GOT3 (cell line): ENCODE data around the gene BCL7A.

Source experiments
- DNase-seq: peaks from one replicate; lab custom pipeline; 2025; ENCODE audit warnings: mixed read lengths; lab: John Stamatoyannopoulos, UW

Gene BCL7A

DNA sequence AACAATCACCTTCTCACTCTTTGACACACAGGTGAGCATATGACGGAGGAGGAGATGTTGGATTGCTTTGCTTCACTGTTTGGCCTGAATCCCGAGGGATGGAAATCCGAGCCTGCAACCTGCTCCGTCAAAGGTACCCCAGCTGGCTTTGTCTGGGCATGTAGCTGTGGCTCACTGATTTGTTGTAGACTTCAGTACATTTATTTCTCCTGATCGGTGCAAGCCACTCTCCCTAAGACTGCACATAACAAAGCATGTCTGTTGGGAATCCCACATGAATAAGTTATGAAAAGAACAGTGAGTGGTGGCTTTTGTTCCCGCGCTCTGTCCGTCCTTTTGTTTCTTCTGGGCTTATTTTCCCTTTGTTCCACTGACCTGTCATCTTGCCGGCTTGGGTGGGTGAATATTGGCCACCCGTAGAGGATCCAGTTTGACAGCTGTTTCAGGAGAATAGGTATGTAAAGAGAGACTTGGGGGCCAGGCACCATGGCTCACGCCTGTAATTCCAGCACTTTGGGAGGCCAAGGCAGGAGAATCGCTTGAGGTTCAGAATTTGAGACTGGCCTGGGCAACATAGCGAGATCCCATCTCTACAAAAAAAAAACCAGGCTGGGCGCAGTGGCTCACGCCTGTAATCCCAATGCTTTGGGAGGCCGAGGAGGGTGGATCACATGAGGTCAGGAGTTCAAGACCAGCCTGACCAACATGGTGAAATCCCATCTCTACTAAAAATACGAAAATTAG lies 20.0 kb upstream of the BCL7A start:
- no peak for DNase-seq

DNA sequence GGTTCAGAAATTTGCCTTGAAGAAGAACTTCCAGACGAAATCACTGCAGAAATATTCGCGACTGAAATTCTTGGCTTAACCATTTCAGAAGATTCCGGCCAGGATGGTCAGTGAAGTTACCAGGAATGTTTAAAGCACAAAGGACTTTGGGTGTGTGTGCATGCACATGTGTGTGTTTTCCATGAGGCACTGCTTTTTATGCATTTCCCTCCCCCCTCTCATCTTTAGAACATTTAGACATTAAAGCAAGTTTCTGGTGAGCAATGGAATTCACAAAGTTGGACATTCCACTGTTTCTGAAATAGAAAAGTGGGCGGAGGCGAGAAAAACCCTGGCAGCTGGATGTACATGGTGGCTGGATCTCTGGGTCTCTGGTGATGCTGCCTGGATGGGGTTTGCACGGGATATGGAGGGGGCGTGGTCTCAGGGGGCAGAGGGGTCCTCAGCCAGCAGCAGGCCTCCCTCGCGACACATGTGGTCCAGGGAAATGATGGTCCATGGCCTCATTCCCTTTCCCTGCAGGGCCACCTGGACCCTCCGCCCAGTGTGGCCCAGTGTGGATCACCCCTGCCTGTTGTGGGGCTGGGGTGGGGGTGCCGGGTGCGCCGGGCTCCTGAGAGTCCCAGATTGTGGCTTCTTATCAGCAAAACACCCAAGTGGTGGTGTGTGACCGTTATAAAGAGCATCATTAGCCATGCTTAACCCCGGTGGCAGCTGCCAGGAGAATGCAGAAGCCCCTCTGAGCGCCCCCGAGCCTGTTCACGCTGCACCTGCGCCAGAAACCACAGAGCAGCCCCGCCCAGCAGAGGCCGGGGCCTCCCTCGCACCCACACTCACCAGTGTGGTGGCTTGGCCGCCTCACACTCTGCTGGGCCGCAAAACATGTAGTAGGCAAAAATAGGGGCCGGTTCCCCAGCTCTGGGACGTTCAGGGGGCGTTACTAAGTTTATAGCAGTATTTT lies 17.8 kb upstream of the BCL7A start:
- no peak for DNase-seq

DNA sequence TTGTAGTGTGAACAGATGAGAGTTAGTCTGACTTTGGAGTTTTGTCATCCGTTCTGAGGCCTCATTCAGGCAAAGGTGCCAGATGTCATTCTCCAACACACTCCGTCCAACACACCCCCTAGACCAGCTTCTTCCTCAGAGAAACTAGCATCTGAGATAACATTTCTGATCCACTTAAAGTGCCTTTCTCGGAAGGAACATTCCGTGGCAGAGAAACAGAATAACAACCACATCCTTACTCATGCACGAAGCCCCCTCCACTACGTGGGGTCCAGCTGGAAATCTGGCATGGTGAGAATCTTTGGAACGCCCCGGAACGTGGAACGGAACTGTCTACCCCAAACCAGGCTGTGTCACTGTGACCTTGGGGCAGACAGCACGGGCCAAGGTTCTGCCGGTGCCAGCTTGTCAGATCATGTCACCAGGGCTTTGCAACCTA lies 17.0 kb upstream of the BCL7A start:
- DNase-seq, result no peak

DNA sequence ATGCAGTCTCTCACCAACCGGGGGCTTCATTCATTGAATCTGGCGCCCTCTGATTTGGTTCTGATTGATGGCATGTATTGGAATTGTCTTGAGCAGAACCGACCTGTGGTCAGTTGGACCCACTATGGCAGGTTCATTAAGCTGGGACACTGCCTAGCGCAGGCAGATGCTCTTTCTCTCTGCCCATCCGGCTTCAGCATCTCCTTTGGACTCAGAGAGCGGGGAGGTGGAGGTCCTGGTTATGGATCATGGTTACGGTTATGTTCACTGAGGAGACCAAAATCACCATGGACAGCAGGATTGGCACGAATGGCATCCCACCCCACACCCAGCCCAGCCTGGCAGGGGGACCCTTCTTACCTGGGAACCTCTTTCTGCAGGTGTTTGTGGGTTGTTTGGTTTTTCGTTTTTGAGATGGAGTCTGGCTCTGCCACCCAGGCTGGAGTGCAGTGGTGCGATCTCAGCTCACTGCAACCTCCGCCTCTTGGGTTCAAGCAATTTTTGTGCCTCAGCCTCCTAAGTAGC lies 16.4 kb upstream of the BCL7A start:
- DNase-seq, result no peak

DNA sequence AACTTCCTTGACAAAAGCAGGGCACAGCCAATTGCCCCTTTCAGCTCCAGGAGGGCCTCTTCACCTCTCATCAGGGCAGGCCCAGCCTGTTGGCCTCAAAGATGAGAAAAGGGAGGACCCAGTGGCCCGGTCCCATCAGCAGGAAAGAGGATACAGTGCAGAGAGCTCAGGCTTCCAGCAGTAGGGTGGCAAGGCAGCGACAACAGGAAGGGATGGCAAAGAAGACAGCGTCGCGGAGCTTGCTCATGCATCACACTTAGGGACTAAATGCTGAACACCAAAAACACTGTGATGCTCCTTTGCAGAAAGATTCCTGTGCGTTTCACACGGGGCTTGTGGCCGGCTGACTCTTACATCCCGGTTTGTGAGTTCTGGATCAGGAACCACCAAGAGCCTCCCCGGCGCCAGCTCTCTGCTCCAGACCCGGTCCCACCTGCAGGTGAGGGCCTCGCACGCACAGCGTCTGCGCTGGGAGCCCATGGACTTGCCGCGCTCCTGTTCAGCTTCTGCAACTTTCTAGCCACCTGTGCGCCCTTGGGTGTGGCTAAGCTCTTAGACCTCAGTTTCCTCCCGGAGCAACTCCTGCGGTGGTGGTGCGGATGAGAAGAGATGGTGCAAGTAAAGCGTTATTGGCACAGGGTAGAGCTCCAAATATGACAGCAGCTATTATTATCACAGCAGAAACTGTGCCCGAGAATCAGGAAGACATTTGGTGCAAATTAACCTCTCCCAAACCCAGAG lies 15.3 kb upstream of the BCL7A start:
- DNase-seq, result no peak

DNA sequence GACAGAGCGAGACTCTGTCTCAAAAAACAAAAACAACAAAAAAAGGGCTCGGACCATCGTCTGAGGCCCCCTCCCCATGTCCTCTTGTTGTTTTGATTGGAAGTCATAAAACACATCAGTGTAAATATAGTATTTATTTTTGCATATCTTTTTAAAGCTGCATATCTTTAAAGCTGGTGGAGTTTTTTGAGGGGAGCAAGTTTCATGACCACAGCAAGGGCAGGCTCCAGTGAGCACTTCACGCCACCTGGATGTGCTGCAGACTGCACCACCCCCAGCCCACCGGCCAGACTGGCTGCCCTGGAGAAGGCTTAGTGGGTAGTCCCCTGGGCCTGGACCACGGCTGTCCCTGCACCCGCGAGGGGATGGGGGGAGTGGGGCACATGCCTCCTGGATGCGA lies 11.9 kb upstream of the BCL7A start:
- DNase-seq, result no peak

DNA sequence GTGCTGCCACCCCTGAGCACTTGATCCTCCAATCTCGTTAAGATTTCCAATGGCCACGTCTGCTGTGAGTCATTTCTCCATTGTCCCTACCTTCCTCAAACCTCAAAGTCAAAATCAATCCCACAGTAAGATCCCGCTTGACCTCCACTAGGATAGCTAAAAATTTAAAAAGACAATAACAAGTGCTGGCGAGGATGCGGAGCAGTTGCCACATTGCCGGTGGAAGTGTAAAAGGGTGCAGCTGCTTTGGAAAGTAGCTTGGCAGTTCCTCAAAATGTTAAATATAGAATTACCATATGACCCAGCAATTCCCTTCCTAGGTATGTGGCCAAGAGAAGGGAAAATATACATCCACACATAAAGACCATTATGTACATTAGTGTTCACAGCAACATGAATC lies 9.5 kb upstream of the BCL7A start:
- no peak for DNase-seq

DNA sequence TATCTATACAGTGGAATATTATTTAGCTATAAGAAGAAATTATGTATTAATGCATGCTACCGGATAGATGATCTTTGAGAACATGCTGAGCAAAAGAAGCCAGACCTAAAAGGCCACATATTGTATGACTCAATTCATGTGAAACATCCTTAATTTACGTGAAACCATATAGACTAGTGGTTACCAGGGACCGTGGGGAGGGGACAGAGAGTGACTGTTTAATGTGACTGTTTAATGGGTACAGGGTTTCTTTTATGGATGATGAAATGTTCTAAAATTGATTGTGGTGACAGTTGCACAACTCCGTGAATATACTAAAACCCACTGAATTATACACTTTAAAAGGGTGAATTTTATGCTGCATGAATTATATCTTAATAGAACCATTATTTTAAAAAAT lies 8.5 kb upstream of the BCL7A start:
- DNase-seq, result no peak

DNA sequence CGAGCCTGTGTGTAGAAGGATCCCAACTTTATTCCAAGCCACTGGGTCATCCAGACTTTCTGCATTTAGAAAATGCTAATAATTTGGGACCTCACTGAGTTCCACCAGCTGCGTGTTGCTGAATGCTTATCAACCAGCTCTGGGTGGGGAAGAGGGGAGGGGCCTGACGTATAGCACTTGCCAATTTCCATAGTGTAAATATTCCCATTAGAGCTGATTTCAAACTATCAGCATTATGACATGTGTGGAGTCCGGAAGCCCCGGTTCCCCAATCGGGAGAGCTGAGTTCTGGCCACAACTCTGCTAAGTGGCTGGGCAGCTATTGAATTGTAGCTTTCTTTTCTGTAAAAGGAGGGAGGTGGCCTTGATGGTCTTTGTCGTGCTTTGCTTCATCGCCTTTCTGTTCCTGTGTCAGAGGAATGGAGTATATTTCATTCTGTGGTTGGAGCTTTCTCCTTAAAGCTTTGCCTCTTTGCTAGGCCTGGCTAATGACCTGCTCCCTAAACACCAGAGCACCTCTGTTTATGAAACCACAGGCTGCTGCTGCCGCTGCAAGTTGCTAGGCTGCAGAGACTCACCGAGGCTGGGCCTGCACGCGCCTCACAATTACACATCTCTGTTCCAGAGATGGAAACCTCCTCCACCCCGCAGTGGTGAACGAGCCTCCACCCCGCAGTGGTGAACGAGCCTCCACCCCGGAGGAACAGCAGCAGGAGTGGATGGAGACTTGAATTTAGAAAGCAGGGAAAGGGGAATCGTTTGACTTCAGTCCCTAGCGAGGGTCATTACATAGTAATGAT lies 7.7 kb upstream of the BCL7A start:
- DNase-seq, result no peak

DNA sequence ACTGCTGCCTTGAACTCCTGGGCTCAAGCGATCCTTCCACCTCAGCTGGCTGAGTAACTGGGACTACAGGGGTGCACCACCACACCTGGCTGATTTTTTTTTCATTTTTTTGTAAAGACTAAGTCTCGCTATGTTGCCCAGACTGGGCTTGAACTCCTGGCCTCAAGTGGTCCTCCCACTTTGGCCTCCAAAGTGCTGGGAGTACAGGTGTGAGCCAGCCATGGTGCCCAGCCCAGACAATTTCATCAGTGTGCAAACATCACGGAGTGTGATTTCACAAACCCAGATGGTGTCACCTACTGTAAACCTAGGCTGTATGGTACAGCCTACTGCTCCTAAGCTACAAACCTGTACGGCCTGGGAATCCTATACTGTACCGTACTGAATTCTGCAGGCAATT lies 6.9 kb upstream of the BCL7A start:
- no peak for DNase-seq

DNA sequence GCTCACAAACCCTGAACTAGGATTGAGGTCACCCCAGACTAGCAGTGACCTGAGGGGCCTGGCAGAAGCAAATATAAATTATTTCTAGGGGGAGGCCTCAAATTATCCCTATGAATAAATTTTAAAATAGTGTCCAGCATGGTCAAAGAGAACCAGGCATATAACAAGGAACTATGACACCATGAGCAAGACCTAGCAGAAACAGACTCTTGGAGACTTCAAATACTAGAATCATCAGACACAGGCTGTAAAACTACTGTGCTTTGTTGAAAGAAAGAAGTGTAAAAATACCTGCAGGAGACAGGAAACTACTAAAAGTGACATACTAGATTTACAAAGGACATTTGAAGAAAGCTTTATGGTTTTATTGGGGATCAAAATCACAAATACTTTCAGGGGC lies 3.2 kb upstream of the BCL7A start:
- DNase-seq, result no peak

DNA sequence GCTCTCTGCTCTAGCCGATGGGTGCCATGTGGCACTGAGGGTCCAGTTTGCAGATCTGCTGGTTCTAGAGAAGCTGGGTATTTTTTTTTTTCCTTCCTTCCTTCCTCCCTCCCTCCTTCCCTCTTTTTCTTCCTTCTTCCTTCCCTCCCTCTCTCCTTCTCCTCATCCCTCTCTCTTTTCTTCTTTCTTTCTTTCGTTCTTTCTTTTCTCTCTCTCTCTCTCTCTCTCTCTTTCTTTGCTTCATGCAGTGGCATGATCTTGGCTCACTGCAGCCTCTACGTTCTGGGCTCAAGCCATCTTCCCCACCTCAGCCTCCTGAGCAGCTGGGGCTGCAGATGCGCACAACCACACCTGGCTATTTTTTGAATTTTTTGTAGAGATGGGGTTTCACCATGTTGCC lies 2.7 kb upstream of the BCL7A start:
- DNase-seq, result no peak

DNA sequence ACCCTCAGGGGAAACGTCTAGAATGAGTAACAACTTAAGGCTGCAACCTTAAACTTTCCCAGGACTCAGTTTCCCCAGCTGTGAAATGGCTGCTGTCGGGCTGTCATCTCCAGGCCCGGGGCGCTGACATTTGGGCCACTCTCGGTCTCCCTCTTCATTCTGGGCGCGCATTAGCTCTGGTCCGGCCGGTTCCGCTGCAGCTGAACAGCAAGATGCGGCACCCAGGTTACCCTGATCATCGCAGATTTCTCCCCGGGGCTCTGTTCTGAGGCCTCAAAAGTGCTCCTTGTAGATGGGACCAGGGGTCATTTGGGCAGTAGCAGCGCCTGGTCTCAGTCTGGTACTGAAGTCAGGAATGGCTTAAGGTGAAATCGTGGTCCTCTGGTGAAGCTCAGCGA lies 890 bp upstream of the BCL7A start:
- DNase-seq, result no peak

DNA sequence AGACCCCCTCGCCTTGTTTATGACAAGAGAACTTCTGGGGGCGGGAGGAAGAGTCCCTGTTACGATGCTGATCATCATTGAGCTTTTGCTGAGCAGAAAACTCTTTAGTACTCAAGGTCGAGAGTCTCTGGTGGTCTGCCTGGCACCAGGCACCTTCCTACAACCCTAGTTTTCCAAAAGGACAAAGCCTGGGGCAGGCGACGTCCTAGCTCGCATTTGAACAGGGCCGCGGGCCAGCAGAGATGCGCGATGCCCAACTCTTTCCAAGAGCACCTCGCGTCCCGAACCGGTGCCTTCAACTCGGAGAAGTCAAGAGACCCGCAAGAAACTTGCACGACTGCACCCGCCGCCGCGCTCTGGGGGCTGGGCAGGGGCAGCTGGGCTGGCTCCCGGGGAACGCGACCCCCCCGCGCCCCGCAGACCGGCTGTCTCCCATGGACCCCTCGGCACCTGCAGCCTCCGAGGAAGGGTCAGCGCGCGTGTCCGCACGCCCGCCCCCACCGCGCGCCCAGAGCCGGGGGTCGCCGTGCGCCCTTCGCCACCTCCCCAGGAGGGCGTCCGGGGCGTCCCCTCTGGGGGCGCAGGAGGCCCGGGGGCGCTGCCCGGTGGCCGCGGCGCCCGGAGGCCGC lies 377 bp upstream of the BCL7A start:
- no peak for DNase-seq

DNA sequence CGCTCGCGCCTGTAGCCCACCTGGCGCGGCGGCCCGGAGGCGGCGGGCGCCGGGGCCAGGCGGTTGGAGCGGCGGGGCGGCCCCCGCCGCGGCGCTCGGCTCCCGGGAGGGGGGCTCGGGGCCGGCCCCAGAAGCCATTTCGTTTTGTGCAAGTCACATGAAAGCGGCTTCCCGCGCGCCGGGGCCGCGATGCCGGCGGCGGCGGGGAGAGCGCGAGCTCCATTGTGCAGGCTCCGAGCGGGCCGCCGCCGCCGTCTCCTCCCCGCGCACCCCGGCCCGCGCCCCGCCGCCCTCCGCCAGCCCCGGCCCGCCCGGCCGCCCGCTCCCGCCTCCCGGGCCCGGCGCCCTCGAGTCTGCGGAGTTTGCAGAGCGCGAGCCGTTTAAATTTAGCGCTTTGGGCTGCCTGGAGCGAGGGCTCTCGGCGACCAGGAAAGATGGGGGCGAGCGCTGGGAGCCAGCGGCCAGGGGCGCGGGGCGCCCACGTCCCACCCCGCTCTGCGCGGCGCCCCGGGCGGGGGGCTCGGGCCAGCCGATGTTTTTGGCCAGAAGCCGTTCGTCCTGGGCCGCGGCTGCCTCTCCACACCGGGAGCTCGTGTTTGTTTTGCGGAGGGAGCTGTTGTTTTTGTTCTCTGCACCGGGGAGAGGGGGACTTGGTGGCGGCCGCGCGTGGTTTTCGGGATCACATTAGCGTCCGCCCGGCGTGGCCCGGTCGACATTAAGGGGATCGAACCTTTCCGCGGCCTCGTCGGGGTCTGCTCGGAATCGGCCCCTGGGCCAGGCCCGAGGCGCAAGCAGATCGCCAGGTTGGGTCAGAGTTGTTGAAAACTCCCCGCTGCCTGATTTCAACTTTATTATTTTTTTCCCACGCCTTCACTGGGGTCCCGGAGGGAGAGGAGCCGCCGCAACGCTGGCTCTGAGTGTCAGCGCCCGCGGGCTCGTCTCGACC lies 982 bp downstream of the BCL7A start:
- DNase-seq, result no peak

DNA sequence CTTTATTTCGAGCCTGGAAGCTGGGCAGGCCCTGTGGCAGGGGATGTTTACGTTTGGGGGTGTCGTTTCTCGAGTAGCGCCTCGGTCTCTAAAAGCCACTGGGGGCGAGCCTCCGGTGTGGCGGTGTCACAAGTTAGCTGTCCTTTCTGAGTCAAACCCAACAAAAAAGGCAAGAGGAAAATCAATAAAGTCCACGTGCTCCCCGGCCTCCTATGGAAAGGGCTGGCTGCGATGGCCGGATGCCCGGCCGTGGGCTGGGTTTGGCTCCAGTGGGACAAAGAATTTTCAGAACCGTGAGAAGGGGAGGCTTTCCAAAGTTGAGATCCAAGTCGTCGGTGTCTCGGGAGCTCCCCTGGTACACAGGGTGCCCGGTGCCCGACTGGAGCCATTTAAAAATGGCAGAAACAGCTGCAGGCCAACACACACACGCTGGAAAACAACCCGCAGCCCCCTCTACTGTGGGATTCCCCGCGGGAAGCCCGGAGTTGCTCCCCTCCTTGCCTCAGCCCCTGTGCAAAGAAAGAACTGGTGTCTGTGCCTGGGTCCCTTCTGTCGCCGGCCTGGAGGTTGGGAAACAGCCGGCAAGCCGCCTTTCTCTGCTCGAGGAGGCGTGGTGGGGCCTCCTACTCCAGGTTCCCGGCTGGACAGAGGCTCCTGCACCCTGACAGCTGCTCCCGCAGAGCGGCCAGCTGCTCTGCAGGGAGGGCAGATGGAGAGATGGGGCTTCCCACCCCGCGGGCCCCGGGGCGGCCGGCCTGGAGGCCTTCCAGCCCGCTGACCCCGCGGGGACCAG lies 1.9 kb downstream of the BCL7A start:
- no peak for DNase-seq

DNA sequence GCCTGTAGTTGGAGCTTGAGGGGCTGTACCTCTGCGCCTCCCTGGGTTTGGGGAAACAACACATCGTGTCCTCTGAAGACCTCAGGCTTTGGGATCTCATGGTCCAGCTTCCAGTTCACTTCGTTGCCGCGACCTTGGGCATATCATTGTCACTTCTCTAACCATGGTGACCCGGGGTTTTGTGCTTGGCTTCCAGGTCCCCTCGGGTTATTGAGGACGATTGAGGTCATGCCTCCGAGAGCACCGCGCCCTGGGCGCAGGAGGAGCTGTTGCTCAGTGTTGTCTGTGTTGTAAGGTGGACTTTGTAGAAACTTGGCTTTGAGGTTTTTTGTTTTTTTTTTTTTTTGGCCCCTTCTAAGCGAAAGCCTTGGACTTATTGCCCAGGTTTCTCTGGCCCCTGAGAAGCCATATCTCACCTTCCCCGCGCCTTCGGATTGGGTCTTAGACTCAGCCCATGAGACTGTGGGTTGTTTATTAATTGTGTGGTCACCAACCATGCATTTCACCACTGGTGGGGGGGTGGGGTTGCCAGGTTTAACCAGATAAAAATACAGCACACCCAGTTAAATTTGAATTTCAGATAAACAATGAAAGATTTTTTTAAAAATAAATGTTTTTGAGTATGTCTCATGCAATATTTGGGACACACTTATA lies 2.6 kb downstream of the BCL7A start:
- no peak for DNase-seq

DNA sequence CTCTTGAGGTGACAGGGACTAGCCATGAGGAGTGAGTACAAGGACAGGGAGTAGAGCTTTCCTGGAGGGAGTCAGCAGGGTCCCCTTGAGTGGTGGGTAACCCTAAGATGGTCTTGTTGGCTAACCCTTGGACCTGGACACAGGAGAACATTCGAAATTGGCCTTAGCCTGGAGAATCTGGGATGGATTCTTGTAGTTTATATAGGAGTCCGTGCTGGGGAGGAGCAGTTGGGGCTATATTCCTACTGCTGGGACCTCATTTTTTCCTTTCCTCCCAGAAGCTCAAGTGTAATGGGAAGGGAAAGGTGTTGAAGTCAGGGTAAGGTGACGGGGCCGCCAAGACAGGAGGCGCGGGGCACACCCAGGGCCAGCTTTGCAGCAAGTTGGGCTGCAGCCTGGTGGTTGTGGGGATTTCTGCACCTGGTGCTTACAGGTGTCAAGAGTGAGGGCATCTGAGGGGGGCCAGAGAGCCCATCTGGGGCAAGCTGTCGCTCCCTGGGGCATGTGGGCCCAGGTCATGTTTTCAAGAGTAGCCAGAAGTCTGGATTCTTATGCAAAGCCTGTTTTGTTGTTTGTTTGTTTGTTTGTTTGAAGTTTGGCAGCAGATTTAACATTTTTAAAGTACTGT lies 5.1 kb downstream of the BCL7A start:
- DNase-seq, result no peak
